OCI-LY7 (cell line): ENCODE measurements around the gene MRPL20.

Source experiments
- CTCF ChIP-seq: fragments of 200-600 bp; sonication (generic); conservative IDR thresholded peaks from 2 replicates; pipeline ENCODE4 v1.5.1; 2014; ENCODE audit warnings: mild to moderate bottlenecking, antibody characterized with exemption, low read length, moderate library complexity, mixed read lengths
- EZH2phosphoT487 ChIP-seq: fragments of 200-600 bp; sonication (generic); IDR thresholded peaks from 2 replicates; pipeline ENCODE4 v1.6.1; 2018; ENCODE audit warnings: low read depth, borderline replicate concordance, mild to moderate bottlenecking, mixed run types, antibody characterized with exemption, low read length, moderate library complexity, mixed read lengths

DNA sequence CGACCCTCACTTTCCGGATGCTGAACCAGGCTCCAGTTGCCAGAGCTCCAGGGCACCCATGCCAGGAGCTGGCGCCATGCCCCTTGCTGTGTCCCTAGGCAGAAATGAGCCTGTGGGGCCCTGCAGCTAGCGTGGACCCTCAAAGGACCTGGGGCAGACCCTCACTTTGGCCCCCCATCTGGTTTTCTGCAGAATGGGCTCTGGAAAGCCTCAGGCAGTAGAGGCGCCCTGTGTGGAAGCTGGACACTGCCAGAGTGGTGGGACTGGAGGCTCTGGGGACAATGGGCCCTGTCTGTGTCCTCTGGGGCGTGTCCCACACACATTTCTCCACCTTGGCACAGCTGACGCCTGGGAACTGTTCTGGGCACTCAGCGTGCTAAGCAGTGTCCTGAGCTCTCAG, 25.8 kb downstream of the MRPL20 start:
- TF ChIP-seq EZH2phosphoT487 (no peak), CTCF (no peak)
